IMR-90 (cell line): ENCODE data around the gene GNPTG. TPM values are rescaled to one million over a fixed set of nuclear protein-coding genes. Genes with fewer than 3 reads are reported as not detected.

Experiments used
- ATAC-seq: fragments of 200-7000 bp; cut with Tn5 transposase; 2 replicates; pipeline ENCODE4 v1.9.1; 2020; ENCODE audit warnings: low read depth, mild to moderate bottlenecking, moderate library complexity
- BruUV-seq: library from RNA; stranded (reverse); fragments of 400-500 nt; replicated peaks from 2 replicates; lab custom pipeline; 2021; lab: Mats Ljungman, UMichigan
- CTCF ChIA-PET: fragments of 300-600 bp; formaldehyde crosslinking; extraction: SDS; loops from one replicate; lab custom pipeline; 2021; ENCODE audit warnings: antibody characterized with exemption; lab: Yijun Ruan, JAX
- POLR2A ChIA-PET: fragments of 300-600 bp; sonication (Branson Sonifier 250); formaldehyde crosslinking; loops from one replicate; lab custom pipeline; 2022; ENCODE audit warnings: antibody characterized with exemption; ENCODE audit not compliant: unreplicated experiment; lab: Charles Lee
- DNase-seq: peaks from one replicate; pipeline ENCODE4 v3.0.0; 2013
- H2AFZ ChIP-seq: replicated peaks from 2 replicates; pipeline ENCODE3; 2013; ENCODE audit warnings: low read length, mild to moderate bottlenecking; ENCODE audit not compliant: poor library complexity
- H2AK5ac ChIP-seq: 2 replicates; pipeline ENCODE4 v1.6.1; 2013; ENCODE audit warnings: low read depth, low read length, inconsistent platforms
- H2AK9ac ChIP-seq: replicated peaks from 2 replicates; pipeline ENCODE3; 2013; ENCODE audit warnings: mild to moderate bottlenecking, low read depth, low read length, moderate library complexity; ENCODE audit not compliant: poor library complexity
- H2BK120ac ChIP-seq: 2 replicates; pipeline ENCODE4 v1.6.1; 2013; ENCODE audit warnings: low read depth, low read length, inconsistent platforms
- H2BK15ac ChIP-seq: 3 replicates; pipeline ENCODE4 v1.6.1; 2013; ENCODE audit warnings: low read depth, low read length, inconsistent platforms
- H2BK20ac ChIP-seq: 2 replicates; pipeline ENCODE4 v1.6.1; 2013; ENCODE audit warnings: low read depth, mild to moderate bottlenecking, inconsistent platforms, low read length, moderate library complexity
- H2BK5ac ChIP-seq: 2 replicates; pipeline ENCODE4 v1.6.1; 2013; ENCODE audit warnings: mild to moderate bottlenecking, low read depth, low read length, inconsistent platforms; ENCODE audit not compliant: poor library complexity, severe bottlenecking
- H3K14ac ChIP-seq: replicated peaks from 2 replicates; pipeline ENCODE4 v1.6.1; 2013; ENCODE audit warnings: low read depth, low read length, inconsistent platforms
- H3K18ac ChIP-seq: 2 replicates; pipeline ENCODE4 v1.6.1; 2013; ENCODE audit warnings: low read depth, low read length, control low read depth
- H3K23ac ChIP-seq: 2 replicates; pipeline ENCODE4 v1.6.1; 2013; ENCODE audit warnings: low read depth, low read length, inconsistent platforms
- H3K27ac ChIP-seq: 2 replicates; pipeline ENCODE4 v1.5.1; 2013; ENCODE audit warnings: mild to moderate bottlenecking, control low read depth, low read length; ENCODE audit not compliant: insufficient read depth
- H3K27me3 ChIP-seq: 2 replicates; pipeline ENCODE4 v1.6.1; 2013; ENCODE audit warnings: low read length; ENCODE audit not compliant: control insufficient read depth, insufficient read depth
- H3K36me3 ChIP-seq: 2 replicates; pipeline ENCODE4 v1.6.1; 2013; ENCODE audit warnings: low read length, mixed read lengths; ENCODE audit not compliant: control insufficient read depth, insufficient read depth
- H3K4ac ChIP-seq: 2 replicates; pipeline ENCODE4 v1.6.1; 2013; ENCODE audit warnings: low read depth, low read length, inconsistent platforms
- H3K4me1 ChIP-seq: 2 replicates; pipeline ENCODE4 v1.6.1; 2013; ENCODE audit warnings: low read length, mixed read lengths; ENCODE audit not compliant: control insufficient read depth, insufficient read depth
- H3K4me2 ChIP-seq: 2 replicates; pipeline ENCODE4 v1.6.1; 2013; ENCODE audit warnings: low read depth, mild to moderate bottlenecking, control low read depth, low read length, moderate library complexity
- H3K4me3 ChIP-seq: 2 replicates; pipeline ENCODE4 v1.5.1; 2013; ENCODE audit warnings: low read depth, mild to moderate bottlenecking, control low read depth, low read length, moderate library complexity; ENCODE audit not compliant: insufficient read depth
- H3K56ac ChIP-seq: 2 replicates; pipeline ENCODE4 v1.6.1; 2013; ENCODE audit warnings: low read length, inconsistent platforms; ENCODE audit not compliant: insufficient read depth; ENCODE audit errors: extremely low read depth
- H3K79me1 ChIP-seq, 2 experiments: 2 replicates each; pipeline ENCODE4 v1.6.1; 2013; ENCODE audit warnings: low read length in 2 of 2, inconsistent platforms in 1 of 2, low read depth in 1 of 2
- H3K9ac ChIP-seq: 2 replicates; pipeline ENCODE4 v1.6.1; 2013; ENCODE audit warnings: low read depth, low read length, control low read depth
- H3K9me1 ChIP-seq: 2 replicates; pipeline ENCODE4 v1.6.1; 2013; ENCODE audit warnings: low read length, inconsistent platforms; ENCODE audit not compliant: insufficient read depth
- H3K9me3 ChIP-seq: 2 replicates; pipeline ENCODE4 v1.6.1; 2013; ENCODE audit warnings: low read length; ENCODE audit not compliant: control insufficient read depth, insufficient read depth
- H4K20me1 ChIP-seq: 2 replicates; pipeline ENCODE4 v1.6.1; 2013; ENCODE audit warnings: low read length, inconsistent platforms; ENCODE audit not compliant: insufficient read depth
- H4K5ac ChIP-seq: 2 replicates; pipeline ENCODE4 v1.6.1; 2013; ENCODE audit warnings: mild to moderate bottlenecking, low read depth, low read length, control low read depth
- H4K8ac ChIP-seq, 2 experiments: 2 replicates each; pipeline ENCODE4 v1.6.1; 2013; ENCODE audit warnings: low read depth in 2 of 2, low read length in 2 of 2, control low read depth in 1 of 2, inconsistent platforms in 1 of 2
- H4K91ac ChIP-seq: 2 replicates; pipeline ENCODE4 v1.6.1; 2013; ENCODE audit warnings: low read depth, low read length, inconsistent platforms; ENCODE audit not compliant: insufficient read depth
- BHLHE40 ChIP-seq: fragments of 150-350 bp; IDR thresholded peaks from 2 replicates; pipeline ENCODE4 v1.6.1; 2016; ENCODE audit warnings: mild to moderate bottlenecking, low read depth, low read length
- CEBPB ChIP-seq: IDR thresholded peaks from 2 replicates; pipeline ENCODE4 v1.6.1; 2012; ENCODE audit warnings: low read depth, low read length, improper control_type of control experiment
- CHD1 ChIP-seq: IDR thresholded peaks from 2 replicates; pipeline ENCODE4 v1.6.1; 2012; ENCODE audit warnings: low read depth, low read length, improper control_type of control experiment
- FOS ChIP-seq: fragments of 150-350 bp; IDR thresholded peaks from 2 replicates; pipeline ENCODE4 v1.6.1; 2016; ENCODE audit warnings: low read depth, low read length
- MAFK ChIP-seq: IDR thresholded peaks from 2 replicates; pipeline ENCODE4 v1.6.1; 2012; ENCODE audit warnings: low read depth, low read length, improper control_type of control experiment
- MAZ ChIP-seq: IDR thresholded peaks from 2 replicates; pipeline ENCODE4 v1.6.1; 2012; ENCODE audit warnings: low read depth, mild to moderate bottlenecking, low read length, improper control_type of control experiment, moderate library complexity, borderline replicate concordance
- MXI1 ChIP-seq: IDR thresholded peaks from 2 replicates; pipeline ENCODE4 v1.6.1; 2012; ENCODE audit warnings: low read depth, mild to moderate bottlenecking, low read length, moderate library complexity, borderline replicate concordance
- NFE2L2 ChIP-seq: fragments of 150-350 bp; IDR thresholded peaks from 2 replicates; pipeline ENCODE4 v1.6.1; 2016; ENCODE audit warnings: low read depth, mild to moderate bottlenecking, low read length
- POLR2A ChIP-seq: IDR thresholded peaks from 2 replicates; pipeline ENCODE4 v1.6.1; 2012; ENCODE audit warnings: mild to moderate bottlenecking, low read depth, low read length
- RAD21 ChIP-seq: IDR thresholded peaks from 2 replicates; pipeline ENCODE4 v1.6.1; 2012; ENCODE audit warnings: low read length, improper control_type of control experiment
- RCOR1 ChIP-seq: IDR thresholded peaks from 2 replicates; pipeline ENCODE4 v1.6.1; 2012; ENCODE audit warnings: mild to moderate bottlenecking, low read length, improper control_type of control experiment; ENCODE audit not compliant: insufficient replicate concordance
- RFX5 ChIP-seq: IDR thresholded peaks from 2 replicates; pipeline ENCODE4 v1.8.0; 2012; ENCODE audit warnings: low read depth, mild to moderate bottlenecking, low read length, moderate library complexity
- SMC3 ChIP-seq: fragments of 150-350 bp; IDR thresholded peaks from 2 replicates; pipeline ENCODE4 v1.6.1; 2016; ENCODE audit warnings: low read depth, mild to moderate bottlenecking, antibody characterized with exemption, low read length, moderate library complexity
- WGBS, 2 experiments: methylation state at CpG; one replicate each; pipeline versions ENCODE4 v1.1.5 to v1.1.7; 2013; ENCODE audit warnings: missing lambda C conversion rate in 2 of 2; ENCODE audit not compliant: insufficient read length in 1 of 2; ENCODE audit errors: extremely low coverage in 2 of 2; 5-methylcytosine and 5-hydroxymethylcytosine counted together
- dilution Hi-C: fragments of 300-500 bp; cut with HindIII; formaldehyde crosslinking; loops from one replicate; pipeline ENCODE4 v1.14.3; 2018; ENCODE audit warnings: low sequenced_read_pairs; ENCODE audit not compliant: unreplicated experiment
- in situ Hi-C: fragments of 300-500 bp; cut with MboI; formaldehyde crosslinking; loops from 3 replicates; pipeline ENCODE4 v1.14.3; 2019; ENCODE audit warnings: low sequenced_read_pairs, inconsistent platforms, mixed read lengths
- intact Hi-C: fragments of 100-400 bp; cut with micrococcal nuclease; formaldehyde crosslinking; loops from 2 replicates; pipeline ENCODE4 v1.10.0; 2022
- polyA plus RNA-seq, 3 experiments: library from polyadenylated mRNA; depleted of rRNA; stranded (reverse); fragments of >200 nt; gene quantifications; 2 replicates each; pipeline ENCODE4 v1.2.3, GENCODE V29; 2012; ENCODE audit warnings: low replicate concordance in 1 of 3
- total RNA-seq: library from RNA; depleted of rRNA; stranded (reverse); fragments of >200 nt; gene quantifications from 2 replicates; pipeline ENCODE4 v1.2.3, GENCODE V29; 2012
- TF ChIP-seq, protein P1 (sequence below): fragments of 150-350 bp; IDR thresholded peaks from 2 replicates; pipeline ENCODE4 v1.6.1; 2016; ENCODE audit warnings: low read depth, mild to moderate bottlenecking, low read length, moderate library complexity, borderline replicate concordance
- TF ChIP-seq, protein P2 (sequence below): fragments of 150-350 bp; IDR thresholded peaks from 2 replicates; pipeline ENCODE4 v1.6.1; 2017; ENCODE audit warnings: mild to moderate bottlenecking, antibody characterized with exemption, low read length, low read depth
- TF ChIP-seq, protein P3 (sequence below): conservative IDR thresholded peaks from 2 replicates; pipeline ENCODE4 v1.5.1; 2012; ENCODE audit warnings: mild to moderate bottlenecking, low read depth, low read length, improper control_type of control experiment

The GNPTG gene
- total and polyA plus RNA-seq, 2 of the 4 experiments (the other 2 are of a cell fraction) = 14.9 to 70.8 TPM

DNA sequence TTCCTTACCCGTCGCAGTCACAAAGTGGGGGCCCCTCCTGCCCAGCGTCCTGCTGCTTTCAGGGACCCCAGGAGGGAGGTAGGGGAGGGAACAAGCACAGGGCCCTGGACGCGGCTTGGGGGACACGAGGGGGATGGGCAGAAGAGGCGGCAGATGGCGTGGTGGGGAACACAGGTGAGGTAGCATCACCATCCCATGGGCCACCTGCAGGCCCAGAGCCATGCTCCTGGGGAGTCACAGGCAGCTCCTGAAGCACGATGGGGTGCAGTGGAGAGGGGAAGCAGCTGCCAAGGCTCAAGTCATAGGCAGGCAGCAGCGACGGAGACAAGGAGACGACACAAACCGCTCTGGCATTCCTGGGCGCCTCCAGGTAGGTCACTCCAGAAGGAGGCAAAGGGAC lies 52.0 kb downstream of the GNPTG start:
- no peak overlapping the region for H3K4me3 ChIP-seq
- no peak overlapping the region for H3K4ac ChIP-seq
- in situ Hi-C loops = no loop called here
- no peaks in the 10 kb centered on the region for H3K27me3 ChIP-seq
- H3K9ac ChIP-seq = no peak overlapping the region
- no peak overlapping the region for H3K14ac ChIP-seq
- BruUV-seq = no TSS peak
- TF ChIP-seq NFE2L2 = no peak
- no peak for TF ChIP-seq CEBPB
- TF ChIP-seq SMC3 = no peak
- TF ChIP-seq FOS = no peak
- TF ChIP-seq, protein P1, sequence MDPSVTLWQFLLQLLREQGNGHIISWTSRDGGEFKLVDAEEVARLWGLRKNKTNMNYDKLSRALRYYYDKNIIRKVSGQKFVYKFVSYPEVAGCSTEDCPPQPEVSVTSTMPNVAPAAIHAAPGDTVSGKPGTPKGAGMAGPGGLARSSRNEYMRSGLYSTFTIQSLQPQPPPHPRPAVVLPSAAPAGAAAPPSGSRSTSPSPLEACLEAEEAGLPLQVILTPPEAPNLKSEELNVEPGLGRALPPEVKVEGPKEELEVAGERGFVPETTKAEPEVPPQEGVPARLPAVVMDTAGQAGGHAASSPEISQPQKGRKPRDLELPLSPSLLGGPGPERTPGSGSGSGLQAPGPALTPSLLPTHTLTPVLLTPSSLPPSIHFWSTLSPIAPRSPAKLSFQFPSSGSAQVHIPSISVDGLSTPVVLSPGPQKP = no peak
- TF ChIP-seq POLR2A = no peak
- TF ChIP-seq, protein P2, sequence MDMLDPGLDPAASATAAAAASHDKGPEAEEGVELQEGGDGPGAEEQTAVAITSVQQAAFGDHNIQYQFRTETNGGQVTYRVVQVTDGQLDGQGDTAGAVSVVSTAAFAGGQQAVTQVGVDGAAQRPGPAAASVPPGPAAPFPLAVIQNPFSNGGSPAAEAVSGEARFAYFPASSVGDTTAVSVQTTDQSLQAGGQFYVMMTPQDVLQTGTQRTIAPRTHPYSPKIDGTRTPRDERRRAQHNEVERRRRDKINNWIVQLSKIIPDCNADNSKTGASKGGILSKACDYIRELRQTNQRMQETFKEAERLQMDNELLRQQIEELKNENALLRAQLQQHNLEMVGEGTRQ = no peak
- no peak for TF ChIP-seq MXI1
- no peak for TF ChIP-seq RCOR1
- TF ChIP-seq RAD21 = no peak
- no peak for TF ChIP-seq BHLHE40
- no peak for TF ChIP-seq MAZ
- TF ChIP-seq RFX5 = no peak
- TF ChIP-seq, protein P3, sequence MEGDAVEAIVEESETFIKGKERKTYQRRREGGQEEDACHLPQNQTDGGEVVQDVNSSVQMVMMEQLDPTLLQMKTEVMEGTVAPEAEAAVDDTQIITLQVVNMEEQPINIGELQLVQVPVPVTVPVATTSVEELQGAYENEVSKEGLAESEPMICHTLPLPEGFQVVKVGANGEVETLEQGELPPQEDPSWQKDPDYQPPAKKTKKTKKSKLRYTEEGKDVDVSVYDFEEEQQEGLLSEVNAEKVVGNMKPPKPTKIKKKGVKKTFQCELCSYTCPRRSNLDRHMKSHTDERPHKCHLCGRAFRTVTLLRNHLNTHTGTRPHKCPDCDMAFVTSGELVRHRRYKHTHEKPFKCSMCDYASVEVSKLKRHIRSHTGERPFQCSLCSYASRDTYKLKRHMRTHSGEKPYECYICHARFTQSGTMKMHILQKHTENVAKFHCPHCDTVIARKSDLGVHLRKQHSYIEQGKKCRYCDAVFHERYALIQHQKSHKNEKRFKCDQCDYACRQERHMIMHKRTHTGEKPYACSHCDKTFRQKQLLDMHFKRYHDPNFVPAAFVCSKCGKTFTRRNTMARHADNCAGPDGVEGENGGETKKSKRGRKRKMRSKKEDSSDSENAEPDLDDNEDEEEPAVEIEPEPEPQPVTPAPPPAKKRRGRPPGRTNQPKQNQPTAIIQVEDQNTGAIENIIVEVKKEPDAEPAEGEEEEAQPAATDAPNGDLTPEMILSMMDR = no peak
- TF ChIP-seq CHD1 = no peak
- no peak for TF ChIP-seq MAFK
- H2BK20ac ChIP-seq = no peak overlapping the region
- no peak overlapping the region for H3K56ac ChIP-seq
- no peak overlapping the region for H2BK15ac ChIP-seq
- peaks cover 6% of the 10 kb centered on the region; the same call in 1 of the 2 replicates for H3K4me1 ChIP-seq
- no peak overlapping the region for H2BK120ac ChIP-seq
- H3K27ac ChIP-seq = no peak overlapping the region
- peaks cover 0 to 35% of the 10 kb centered on the region in 2 experiments for H3K79me1 ChIP-seq
- no peak overlapping the region for H2AK9ac ChIP-seq
- H4K8ac ChIP-seq = no peak overlapping the region
- 82% methylated on average over 8 of the region's 14 CpGs; no CpG with 5 or more reads in 1 of the 2 experiments for WGBS, 2 experiments
- CTCF ChIA-PET = no interaction called here
- no peak overlapping the region for H2AK5ac ChIP-seq
- H3K36me3 ChIP-seq = peaks cover 43% of the 10 kb centered on the region
- H2AFZ ChIP-seq = peak overlapping the region; percentile 43
- H3K9me1 ChIP-seq = no peaks in the 10 kb centered on the region
- no peak overlapping the region for H3K18ac ChIP-seq
- H3K4me2 ChIP-seq = no peak overlapping the region
- no peak overlapping the region for H3K23ac ChIP-seq
- no peak for DNase-seq
- dilution Hi-C loops = no loop called here
- no peaks in the 10 kb centered on the region; the same call in none of the 2 replicates for H4K20me1 ChIP-seq
- H4K91ac ChIP-seq = no peak overlapping the region
- POLR2A ChIA-PET = no interaction called here
- intact Hi-C loops = no loop called here
- ATAC-seq = no peak
- no peak overlapping the region for H2BK5ac ChIP-seq
- no peaks in the 10 kb centered on the region for H3K9me3 ChIP-seq
- H4K5ac ChIP-seq = no peak overlapping the region
